CD4-positive, alpha-beta T cell treated with Interleukin-2 at 100 ng/mL for 4 hours (primary cell): ENCODE data around the gene PAFAH2.

Experiments
- DNase-seq: peaks from one replicate; pipeline ENCODE4 v3.0.0-alpha.2; 2020; ENCODE audit warnings: low spot score

The PAFAH2 gene

GRCh38 chr1:25997828-25998761, at the start of gene PAFAH2:
PAFAH2 (minus strand) TSS chr1:25998063; CDS start chr1:25990816, 7,247 bp downstream.
- peak; percentile 99 for DNase-seq

GRCh38 chr1:26047278-26047874, 49.5 kb upstream of the PAFAH2 start:
- no peak for DNase-seq

DNA sequence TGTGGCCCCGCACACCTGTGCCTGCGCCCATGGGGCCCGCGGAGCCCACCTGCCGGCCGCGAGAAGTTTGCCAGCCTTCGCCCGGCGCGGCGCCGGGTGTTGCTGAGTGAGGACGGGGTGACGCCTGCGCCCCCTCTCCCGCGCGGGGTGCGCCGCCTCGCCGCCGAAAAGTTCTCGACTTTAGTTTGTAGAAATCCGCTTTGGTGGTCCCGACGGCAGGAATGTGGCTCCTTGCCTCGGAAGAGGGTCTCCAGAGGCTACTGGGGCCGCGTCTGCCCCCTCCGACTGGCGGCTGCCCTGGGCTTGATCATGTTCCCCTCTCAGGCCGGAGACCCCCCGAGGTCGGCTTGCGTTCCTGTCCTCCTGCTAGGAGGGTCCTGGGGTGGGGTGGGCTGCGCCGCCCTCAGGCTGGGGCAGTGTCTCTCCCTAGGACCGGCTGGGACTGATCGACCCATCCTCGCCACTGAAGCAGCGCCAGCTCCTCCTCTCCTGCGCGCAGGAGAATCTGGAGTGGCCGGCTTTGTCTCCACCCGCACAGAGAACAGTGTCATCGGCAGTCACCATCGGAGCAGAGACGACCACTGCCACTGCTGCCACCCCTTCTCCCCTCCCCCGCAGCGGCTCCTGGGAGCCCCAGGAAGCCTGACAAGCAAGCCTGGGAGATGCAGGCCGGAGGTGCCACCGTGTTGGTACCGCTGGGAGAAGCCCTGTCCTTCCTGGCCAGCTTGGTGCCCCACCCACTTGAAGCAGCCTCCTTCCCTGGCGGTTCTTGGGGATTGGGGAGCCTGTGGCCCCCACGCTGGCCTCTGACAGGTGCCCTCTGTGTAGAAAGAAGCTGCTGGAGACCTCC, 48.6 kb upstream of the PAFAH2 start:
- DNase-seq = no peak

GRCh38 chr1:26045722-26046245, 47.9 kb upstream of the PAFAH2 start, which contains the start of gene SLC30A2:
SLC30A2 (minus strand) TSS chr1:26046118; CDS start chr1:26045896, 222 bp downstream.
- no peak for DNase-seq

- no peak for DNase-seq
These were observed 47.3 kb upstream of the PAFAH2 start for GRCh38 chr1:26044971-26045721.

DNA sequence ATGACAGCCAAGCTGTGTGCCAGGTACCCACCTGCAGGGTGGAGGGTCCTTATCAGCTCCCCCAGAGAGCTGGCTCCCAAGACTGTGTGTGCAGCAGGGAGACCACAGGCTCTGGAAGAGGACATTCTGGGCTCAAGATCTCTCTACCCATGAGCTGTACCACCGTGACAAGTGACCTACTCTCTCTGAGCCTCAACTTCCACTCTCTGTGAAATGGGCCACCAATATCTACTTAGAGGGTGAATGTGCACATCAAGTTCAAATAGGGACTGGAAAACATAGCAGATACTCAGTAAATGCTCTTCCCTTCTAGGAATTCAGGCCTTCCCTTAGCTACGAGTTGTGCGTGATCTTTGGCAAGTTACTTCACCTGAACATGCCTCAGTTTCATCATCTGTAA, 46.6 kb upstream of the PAFAH2 start:
- DNase-seq = no peak

DNA sequence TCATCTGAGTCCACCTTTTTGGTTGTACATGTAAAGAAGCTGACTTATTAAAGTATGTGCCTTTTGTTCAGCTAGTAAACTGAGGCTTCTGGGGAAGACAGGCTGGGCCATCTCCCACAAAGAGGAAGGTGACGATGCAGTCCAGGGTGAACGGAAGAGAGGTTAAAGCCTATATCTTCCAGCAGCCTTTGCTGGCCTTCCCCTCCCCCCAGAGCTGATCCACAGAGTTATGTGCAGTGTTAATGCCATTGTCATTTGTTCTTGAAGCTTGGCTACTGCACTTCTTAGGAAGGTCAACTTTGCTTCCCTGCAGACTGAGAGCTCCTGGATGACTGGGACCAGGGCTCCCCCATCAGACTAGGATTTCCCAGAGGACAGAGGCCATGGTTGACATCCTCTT, 45.9 kb upstream of the PAFAH2 start:
- DNase-seq = no peak

DNA sequence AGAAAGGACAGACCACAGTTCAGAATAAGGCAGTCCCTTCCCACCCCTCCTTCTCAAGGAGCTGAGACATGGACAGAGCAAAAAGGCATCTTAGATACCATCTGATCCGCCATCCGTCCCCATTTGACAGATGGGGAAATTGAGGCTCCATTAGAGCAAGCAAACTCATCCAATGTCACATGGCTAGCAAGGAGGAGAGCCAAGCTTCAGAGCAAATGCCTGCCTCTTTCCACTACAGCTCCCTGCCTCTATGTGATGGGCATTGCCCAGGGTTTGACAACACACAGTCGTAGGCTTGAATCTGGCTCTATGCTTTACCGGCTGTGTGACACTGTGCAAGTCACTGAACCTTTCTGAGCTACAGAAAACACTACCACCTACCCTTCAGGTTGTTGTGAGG, 44.1 kb upstream of the PAFAH2 start:
- DNase-seq = no peak

DNA sequence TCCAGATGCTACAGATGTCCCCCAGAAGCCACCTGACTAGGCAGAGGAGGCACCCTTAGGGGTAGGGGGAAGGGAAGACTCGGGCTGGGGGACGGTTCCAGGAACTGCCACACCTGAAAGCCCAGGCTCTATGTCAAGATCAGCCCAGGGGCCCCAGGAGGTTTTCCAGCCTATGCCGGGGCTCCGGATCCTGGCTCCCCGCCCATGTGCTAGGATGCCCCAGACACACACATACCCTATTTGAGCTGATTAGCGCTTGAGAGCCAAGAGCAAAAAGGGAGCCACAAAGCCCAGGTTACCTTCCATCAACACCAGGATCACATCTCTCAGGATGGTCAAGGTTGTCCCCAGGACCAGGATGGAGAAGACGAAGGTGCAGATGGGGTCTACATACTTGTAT, 43.5 kb upstream of the PAFAH2 start:
- no peak for DNase-seq

- DNase-seq = no peak
These were observed 41.0 kb upstream of the PAFAH2 start for GRCh38 chr1:26038904-26039303.

- DNase-seq = no peak
These were observed 40.6 kb upstream of the PAFAH2 start for GRCh38 chr1:26038477-26038876.

GRCh38 chr1:26037904-26038303, 40.0 kb upstream of the PAFAH2 start:
- no peak for DNase-seq

DNA sequence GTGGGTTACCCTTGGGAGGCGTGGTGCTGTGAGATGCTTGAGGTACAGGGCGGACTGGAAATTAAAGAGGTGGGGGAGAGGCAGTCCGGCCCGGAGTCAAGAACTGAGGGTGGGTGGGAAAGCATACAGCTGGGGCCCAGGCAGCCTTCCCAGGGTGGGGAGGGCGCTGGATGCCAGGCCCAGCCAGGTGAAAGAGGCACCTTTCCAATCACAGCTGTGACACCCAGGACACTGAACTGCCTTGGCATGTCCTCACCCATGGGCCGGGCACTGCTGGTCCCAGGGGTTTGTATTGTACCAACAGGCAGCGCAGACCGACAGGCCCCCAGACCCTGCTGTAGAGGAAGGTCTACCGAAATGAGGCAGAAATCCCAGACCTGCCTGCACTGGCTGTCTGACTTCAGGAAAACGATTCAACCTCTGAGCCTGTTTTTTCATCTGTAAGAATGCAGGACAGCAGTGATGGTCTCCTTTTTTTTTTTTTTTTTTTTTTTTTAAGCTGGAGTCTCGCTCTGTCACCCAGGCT, 39.0 kb upstream of the PAFAH2 start:
- no peak for DNase-seq

DNA sequence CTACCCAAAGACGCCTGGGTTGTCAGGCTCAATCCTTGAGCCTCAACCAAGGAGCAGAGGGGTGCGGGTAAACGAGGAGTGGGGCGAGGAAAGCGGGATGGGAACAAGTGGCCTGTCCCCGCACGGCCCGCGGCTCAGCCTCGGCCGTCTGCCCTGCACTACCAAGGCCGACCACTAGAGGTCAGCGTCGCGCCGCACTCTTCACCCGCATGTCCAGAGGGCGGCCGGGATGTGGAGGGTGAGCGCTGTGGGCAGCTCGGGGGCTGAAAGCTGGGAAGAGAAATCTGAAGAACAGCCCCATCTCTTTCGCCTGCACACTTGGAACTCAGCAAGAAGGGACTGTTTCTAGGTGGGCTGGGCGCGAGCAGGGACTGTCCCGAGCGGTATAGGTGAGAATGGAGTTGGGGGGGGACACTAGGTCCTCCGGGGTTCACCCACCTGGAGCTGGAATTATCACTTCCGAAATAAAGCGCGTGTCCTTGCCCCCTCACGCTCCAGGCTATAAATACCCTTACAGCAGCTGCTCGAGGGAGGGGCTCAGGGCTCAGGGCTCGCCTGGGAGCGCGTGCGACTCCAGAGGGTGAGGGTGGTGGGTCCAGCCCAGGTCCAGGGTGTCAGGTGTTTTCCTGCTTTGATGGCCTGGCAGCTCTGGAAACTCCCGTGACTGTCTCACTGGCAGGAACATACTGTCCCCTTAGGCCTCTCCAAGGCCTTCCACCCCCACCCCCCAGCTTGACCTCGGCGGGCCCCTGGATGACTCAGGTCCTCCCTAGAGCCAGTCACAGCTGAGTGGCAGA, 38.3 kb upstream of the PAFAH2 start:
- peak; percentile 76 for DNase-seq

DNA sequence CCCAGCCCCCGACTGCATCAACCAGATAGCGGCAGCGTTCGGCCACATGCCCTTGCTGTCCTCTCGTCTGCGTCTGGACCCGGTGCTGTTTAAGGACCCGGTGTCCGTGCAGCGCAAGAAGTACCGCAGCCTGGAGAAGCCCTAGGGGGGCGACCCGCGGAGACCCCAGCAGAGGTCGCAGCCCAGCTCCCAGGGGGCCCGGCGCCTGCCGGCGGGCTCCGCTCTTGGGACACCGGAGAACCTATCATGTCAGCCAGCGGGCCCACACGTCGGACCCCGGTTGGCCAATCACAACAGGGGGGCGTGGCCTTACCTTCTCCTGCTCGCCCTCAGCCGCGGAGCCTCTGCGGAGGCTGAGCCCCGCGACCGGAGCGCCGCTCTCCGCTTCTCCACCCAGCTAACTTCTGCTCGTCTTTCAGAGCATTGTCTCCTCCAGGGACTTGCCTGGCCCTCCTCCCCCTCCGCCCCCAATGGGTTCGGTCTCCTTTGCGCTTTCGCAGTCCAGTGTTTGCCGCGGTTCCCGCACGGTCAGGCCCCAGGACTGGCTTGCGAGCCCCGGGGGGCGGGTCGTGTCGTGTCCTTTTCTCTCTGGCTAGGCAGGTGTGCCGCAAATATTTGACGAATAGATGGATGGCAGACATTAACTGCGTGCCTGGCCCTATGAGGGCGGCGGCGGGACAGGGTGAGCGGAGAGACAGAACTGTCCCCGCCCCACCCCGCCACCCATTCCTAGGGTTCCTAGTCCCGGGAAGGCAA, 37.5 kb upstream of the PAFAH2 start:
- peak; percentile 93 for DNase-seq

GRCh38 chr1:26034504-26035202, 36.8 kb upstream of the PAFAH2 start:
- no peak for DNase-seq

DNA sequence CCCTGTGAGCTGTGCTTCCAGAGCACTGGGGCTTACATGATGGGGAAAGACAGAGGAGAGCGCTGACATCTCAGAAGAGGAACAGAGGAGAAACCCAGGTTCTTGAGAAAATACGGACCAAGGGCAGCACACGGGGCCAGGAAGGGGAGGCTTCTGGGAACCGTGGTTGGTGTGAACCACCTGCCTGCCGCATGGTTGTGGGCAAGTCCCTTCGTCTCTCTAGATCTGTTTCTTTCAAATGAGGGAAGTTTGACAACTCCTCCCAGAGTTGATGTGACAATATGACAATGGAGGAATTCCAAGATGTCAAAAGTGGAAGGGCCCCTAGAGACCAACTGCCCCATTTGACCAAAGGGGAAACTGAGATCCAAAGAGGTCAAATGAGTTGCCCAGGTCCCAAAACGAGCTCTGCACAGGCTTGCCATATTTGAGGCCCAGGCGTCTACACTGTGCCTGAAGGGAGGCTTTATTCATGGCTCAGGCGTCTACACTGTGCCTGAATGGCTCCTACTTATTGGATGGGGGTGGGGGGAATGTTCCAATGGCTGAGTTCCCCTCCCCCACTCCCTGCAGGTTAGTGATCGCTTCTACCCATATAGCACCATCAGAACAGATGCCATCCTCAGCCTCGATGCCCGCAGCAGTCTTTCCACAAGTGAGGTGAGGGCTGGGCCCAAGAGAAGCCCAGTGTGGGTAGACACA, 34.9 kb upstream of the PAFAH2 start:
- no peak for DNase-seq

GRCh38 chr1:26031611-26032220, 33.9 kb upstream of the PAFAH2 start:
- DNase-seq = no peak
